NCI-H2107 treated with DMSO at 0.1 percent for 48 hours (cell line): ENCODE measurements around the gene ARHGEF25.

Source experiments
- DNase-seq: peaks from one replicate; lab custom pipeline; 2025; ENCODE audit not compliant: unreplicated experiment; lab: John Stamatoyannopoulos, UW

Gene ARHGEF25

DNA sequence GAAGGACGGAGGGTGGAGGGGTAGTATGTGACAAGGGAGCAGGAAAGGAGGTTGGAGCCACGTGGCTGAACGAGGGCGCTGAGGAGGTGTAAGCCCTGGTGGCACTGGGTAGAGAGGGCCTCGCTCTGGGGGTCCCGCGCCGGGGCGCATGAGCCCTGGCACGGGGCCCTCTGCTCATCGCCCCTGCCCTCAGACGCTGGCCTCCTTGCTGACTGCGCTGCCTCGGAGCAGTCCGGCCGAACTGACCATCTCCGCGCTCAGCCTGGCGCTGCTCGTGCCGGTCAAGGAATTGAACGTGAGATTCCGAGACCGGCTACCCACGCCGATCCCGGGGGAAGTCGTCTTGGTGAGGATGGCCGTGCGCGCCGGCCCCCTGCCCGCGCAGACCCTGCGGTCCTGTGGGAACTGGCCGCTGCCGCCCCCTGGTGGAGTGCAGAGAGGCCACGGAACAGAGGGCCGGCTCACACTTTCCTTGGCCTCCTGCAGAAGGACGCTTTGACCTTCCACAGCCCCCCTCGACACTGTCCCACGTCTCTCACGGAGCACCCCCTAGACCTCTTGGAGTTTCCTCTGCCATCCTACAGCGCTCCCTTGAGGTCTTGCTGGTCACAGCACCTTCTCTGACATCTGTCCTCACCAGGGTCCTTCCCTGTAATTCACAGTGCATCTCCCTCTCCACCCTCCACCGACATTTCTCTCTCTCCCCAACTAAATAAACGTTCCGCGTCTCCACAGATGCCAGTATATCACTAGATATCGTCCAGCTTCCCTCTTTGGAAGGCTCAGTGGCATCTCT is 10.5 kb downstream of the ARHGEF25 start:
- DNase-seq = no peak

DNA sequence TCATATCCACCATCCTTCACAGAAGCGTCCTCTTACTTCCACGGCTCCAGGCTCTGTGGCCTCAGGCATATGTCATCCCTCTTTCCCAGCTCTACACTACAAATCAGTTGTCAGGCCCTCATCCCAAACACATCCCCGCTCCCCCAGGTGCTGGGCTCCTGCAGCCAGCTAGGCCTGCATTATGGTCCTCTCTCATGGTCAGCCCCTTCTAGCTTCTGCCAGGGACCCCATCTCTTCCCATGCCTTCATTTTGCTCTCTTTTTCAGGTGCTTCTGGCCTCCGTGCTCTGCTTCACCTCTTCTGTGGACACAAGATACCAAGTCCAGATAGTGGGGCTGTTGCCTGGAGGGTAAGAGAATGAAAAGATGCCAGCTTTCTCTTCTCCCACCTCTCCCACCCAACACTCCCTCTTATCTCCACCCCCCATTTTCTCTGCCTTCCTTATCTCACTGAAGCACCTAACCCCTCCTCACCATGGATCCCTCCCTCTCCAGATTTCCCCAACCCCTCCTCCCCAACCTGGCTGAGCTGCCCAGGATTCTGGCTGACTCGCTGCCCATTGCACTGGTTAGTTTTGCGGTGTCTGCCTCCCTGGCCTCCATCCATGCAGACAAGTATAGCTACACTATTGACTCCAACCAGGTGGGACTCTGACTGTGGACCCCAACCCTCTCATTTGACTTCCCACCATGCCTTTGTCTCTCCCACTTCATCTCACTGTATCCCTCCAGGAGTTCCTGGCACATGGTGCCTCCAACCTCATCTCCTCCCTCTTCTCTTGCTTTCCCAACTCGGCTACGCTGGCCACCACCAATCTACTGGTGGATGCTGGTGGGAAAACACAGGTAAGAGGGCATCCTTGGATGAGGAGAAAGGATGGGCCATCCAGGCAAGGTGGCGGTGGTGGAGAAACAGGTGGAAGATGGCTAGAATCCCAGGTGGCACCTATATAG is 11.3 kb downstream of the ARHGEF25 start:
- DNase-seq = no peak

DNA sequence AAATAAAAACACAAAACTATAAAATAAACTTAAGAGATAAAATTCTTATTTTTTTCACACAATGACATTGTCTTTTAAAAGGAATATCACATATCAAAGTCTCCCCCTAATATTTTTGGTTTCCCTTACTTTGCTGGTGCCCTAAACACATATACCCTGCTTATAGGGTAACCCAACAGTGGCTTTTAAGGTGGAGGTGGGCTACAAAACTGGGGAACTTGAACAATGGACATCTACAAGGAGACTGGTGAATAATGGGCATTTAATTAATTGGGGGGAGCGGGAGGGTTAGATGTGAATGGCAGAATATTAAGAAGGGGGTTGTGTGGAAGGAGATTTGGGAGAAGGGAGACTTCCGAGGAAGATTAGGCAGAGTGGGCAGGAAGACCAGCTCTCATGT is 12.2 kb downstream of the ARHGEF25 start:
- no peak for DNase-seq

DNA sequence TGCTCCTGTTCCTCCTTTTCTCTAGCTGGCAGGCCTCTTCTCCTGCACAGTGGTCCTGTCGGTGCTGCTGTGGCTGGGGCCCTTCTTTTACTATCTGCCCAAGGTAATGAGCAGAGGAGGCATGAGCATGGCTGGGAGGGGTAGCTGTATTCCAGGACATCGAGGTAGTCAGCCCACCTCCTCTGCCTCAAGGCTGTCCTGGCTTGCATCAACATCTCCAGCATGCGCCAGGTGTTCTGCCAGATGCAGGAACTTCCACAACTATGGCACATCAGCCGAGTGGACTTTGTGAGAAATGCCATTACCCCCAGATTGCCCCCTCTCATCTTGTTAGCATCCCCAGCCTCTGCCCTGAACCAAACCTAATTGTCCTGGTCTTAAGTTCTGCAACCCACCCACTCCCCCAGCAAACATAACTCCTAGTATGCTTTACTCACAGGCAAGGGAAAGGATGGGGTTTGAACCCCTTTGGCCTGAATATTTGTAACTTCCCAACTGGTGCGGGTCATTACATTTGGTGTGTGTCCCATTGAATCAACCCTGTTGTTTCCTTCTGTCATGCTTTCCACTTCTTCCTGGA is 12.7 kb downstream of the ARHGEF25 start:
- DNase-seq = no peak

DNA sequence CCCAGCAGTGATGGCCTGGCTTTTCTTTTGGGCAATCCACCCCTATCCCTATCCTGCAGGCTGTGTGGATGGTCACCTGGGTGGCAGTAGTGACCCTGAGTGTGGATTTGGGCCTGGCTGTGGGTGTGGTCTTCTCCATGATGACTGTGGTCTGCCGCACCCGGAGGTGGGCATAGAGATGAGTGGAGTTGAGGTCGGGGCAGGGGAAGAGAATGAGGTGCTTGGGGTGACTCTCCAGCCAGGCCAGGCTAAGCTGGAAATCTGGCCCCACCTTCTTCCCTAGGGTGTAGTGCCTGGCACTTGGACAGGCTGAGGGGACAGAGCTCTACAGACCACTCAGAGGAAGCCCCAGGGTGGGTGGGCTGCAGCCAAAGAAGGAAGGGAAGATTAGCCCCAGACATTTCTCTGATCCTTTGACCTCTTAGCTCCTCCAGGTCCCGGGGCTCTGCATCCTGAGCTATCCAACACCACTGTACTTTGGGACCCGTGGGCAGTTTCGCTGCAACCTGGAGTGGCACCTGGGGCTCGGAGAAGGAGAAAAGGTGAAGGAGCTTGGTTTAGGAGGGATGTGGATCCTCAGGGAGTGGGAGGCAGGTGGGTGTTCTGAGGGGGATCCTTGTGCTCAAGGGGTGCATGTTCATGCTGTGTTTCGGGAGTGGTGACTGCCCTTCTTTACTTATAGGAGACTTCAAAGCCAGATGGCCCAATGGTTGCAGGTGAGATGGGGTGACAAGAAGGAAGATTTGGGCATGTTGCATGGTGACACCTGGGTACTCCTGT is 13.4 kb downstream of the ARHGEF25 start:
- DNase-seq = no peak

DNA sequence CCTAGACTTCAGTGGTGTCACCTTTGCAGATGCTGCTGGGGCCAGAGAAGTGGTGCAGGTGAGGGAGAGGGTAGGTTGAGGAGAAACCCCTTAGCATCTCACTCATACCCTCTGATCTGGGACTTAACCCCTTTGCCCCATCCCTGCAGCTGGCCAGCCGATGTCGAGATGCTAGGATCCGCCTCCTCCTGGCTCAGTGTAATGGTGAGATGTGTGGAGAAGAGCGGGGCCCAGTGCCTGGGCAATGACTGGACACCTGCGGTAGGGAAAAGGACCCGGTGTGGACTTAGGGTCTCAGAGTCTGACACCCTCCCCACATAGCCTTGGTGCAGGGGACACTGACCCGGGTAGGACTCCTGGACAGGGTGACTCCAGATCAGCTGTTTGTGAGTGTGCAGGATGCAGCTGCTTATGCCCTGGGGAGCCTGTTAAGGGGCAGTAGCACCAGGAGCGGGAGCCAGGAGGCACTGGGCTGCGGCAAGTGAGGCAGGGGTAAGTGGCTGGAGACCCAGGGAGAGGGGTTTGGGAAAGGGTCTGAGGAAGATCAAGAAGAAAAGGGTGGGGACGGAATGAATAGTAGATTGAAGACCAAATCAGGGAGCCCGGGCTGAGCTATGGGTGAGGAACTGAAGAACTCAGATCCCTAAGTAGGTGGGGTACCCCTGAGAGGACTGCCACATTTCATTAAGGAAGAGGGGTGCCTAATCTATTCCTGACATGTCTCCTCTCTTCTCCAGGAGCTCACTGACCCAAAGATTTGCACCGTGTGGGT is 14.2 kb downstream of the ARHGEF25 start:
- no peak for DNase-seq

DNA sequence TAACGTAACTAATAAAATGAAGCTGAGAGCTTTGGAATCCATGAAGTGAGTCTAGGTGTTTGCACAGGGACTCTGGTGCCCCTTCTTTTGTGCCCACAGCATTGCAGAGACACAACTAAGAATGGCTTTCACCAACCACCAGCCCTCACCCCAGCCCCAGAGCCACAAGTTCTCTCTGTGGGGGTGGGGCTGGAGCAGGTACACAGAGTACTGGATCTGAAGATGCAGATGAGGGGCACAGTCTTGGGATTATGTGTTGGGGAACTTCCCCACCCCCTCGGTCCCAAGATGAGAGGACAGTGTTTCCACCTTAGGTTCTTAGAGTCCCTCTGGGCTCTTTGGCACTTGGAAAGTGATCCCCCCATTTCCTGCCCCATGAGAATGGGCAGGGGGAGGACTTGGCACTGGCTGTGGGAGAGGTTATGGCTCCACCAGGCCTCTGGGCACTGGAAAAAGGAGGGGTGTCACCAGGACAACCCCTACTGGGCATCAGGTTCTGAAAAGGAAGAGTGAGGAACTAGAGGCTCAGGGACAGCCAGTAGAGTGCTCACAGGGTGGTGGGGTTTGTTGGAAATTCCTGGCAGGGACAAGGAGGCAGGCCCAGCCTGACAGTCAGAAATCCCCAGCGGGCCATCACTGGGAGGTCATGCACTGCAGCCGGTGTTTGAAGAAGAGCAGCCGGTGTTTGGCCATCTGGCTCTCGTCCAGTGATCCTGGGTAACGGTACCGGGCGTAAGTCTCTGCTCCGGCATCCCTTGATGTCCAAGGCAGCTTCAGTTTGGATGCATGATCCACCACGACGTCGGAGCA is 15.1 kb downstream of the ARHGEF25 start:
- DNase-seq = no peak

DNA sequence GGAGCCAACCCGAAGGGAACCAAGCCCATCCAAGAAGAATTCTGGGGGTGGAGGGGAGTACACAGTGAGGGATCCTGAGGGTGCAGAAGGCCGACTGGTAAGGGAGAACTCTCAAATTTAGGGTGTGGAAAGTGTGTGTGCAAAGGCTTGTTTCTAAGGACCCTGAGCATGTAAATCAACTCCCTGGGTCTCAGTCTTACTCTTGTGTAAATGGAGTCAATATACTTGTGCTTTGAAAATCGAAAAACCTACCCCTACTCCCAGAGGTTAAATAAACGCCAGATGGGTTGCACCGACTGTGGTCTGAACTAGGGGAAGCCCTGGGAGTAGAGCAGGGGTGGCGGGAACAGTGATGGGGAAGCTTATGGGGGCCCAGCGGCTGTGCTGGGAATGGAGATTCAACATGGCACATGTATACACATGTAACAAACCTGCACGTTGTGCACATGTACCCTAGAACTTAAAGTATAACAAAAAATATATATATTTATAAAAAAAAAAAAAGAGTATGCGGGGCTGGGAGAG is 15.7 kb downstream of the ARHGEF25 start:
- DNase-seq = no peak

DNA sequence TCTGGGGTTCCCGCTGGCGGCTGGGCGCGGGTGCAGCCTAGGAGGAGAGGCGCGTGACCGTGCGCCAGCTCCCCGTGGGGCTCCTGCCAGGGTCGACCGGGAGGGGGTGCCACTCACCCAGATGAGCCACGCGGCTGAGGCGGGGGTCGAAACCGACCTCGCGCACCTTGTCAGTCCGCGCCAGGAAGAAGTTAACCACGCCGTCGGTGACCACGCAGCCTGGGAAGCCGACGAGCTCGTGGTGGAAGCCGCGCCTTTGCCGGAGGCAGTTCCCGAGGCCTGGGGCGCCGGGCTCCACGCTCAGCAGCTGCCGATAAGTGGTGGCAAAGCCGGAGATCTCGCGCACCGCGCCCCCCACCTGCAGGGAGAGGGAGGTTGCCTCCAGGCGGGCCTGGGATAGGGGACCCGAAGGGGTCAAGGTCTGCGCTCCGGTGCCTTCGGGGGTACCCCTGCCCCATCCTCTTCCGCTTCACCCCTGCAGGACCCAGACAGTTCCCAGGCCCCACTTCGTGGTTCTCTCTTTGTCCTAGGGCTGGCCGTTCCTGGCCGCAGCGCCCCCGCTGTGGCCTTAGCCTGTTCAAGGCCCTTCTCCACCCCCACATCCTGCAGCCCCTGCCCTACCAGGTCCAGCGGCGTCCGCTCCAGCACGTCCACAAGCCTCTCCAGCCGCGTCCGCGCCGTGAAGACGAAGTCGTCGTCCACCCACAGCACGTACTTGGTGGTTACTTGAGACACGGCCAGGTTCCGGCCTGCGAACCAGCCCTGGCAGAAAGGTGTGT is 16.5 kb downstream of the ARHGEF25 start:
- no peak for DNase-seq

DNA sequence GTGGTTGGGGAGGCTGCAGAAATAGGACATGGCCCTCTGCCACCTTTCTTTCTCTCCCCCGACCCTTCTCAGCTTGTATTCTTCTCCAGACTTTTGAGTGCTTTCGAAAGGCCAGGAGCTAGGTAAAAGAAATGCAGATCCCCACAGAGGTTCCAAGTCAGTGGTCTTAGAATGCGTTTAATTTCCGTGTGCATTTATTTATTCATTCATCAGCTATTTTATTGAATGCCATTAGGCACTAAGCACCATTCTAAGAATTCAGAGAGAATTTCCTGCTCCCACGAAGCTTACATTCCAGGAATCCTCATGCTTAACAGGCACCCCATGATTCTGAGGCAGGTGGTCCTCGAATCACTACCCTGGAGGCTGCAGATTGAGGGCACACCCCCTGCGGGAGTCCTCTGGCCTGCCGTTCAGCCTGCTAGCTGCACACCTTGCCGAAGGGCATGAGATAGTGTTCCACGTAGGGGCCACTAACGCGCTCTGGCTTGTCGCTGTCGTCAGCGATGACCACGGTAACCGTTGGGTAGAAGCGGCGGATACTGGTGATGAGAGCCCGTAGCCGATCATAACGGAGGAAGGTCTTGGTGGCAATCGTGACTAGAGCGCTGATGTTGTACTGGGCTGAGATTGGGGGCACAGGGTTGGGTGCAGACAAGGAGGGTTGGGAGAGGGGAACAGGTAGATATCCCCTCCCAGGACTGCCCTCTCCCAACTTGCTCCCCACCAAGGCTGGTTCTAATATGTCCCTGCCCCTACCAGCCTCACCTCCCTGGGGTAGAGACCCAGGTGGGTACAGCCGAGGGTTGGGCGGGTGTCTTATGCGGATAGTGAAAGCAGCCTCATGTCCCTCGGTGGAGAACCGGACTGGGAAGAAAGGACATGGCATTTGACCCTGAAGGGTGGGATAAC is 17.3 kb downstream of the ARHGEF25 start:
- no peak for DNase-seq

DNA sequence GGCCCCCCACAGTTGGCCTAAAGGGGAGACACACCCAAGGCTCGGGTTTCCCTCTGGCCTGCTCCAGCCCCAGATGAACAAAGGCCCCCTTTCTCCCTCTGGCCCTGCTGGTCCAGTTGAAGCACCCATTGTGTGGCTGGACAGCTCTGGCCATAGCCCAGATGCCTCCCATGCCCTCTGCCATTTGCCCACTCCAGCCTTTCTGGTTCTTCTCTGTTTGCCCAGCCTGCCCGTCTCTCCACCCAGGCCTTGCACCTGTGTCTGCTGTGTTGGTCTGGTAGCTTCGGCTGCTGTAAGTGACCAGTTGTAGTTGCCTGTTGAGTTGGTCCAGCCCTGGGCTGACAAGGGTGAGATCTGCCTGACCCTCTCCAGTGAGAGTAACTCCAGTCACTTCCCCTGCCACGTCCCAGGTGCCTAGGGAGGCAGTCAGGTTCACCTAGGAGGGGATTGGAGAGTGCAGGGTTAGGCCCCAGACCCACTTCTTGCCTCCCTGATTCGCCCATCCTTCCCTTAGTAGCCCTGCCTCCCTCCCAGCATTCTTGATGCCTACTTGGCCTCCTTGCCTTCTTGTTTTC is 18.7 kb downstream of the ARHGEF25 start:
- DNase-seq = no peak

DNA sequence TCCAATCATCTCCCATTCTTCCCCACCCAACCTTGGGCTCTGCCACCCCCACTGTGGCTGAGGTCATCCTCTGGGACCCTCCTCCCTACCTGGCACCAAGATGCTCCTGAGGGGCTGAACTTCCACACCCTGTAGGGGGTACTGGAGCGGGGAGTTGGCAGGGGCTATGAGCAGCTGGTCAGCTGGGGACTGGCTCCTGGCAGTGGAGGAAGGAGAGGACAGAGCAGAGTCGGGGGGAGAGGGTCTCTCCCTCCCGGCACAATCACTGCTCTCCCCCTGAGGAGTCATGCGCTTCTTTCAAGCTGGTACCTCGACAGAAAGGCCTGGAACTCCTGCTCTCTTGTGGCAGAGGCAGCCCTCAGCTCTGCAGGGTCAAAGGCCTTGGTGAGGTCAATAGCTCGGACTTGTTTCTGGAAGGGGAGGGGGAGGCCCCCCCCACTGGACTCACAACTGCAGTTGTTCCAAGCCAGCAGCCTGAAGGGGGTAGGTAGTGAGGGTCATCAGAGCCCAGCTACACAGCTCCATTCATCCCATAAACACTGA is 19.7 kb downstream of the ARHGEF25 start:
- DNase-seq = no peak

DNA sequence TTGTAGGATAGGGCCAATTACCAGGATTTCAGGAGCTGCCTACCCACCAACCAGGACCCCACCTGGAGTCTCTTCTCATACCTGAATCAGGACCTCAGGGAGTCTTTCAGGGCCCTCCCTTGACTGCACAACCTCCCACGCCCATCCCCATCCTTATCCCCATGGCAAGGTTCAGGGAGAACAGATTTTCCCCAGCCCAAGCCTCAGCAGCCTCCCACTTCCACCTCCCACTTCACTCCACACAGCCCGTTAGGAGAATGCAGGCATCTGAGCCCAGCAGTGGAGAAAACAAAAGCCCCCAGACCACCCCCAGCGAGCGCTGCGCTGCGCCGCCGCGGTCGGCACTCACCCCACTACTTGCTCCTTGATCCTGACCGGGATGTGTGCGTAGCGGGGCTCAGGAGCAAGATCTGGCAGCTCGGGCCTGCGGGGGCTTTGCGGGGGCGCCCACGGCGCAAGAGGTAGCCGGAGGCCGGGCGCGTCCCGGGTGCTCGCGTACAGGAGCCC is 20.4 kb downstream of the ARHGEF25 start:
- no peak for DNase-seq

DNA sequence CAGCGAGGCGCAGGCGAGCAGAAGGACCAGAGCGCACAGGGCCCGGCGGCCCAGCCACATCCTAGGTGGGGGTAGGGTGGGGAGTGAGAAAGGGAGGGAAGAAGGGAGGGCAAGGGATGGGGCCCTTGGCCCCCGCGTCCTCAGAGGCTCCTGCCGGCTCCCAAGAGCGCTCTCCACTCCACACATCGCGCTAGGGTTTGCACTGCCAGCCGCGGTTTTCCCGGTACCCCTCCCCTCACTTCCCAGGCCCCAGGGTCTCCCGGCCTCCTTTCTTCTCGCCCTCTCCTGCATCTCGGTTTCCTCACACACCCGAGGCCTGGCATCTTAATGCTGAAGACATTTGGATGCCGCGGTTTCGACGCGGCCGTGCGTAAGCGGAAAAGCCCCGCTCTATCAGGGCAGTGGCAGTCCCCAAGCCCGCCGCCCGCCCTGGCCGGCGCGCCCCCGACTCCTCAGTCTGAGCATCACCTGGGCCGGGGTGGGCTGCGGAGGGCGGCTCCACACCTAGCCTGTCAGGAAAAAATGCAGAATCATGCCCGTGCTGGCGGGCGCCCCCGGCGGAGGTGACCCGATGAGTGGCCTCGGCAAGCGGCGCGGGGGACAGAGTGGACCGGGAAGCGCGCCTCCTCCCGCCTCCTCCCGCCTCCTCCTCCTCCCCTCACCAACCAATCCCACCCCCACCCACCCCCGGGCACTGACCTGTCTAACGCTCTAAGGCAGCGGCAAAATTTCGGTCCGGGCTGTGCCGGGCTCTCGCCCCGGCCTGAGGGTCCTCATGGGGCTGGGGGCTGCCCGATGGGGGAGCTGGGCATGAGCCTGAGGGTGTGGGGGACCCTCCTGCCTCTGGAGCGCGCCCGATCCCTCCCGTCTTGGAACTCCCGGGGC is 21.1 kb downstream of the ARHGEF25 start:
- no peak for DNase-seq
